HG03571 (cell line): ENCODE results near the gene MYO19.

ENCODE experiments used
- ATAC-seq: cut with Tn5 transposase; IDR thresholded peaks from one replicate; pipeline ENCODE4 v1.9.1; 2021; ENCODE audit not compliant: unreplicated experiment

The MYO19 gene

GRCh38 chr17:36534840-36535668 is at the start of gene MYO19, which contains the start of gene PIGW:
Gene MYO19, minus strand, starts transcription at chr17:36534868. Its CDS starts 2,330 bp downstream, at chr17:36532538.
Gene PIGW, plus strand, starts transcription at chr17:36534987. Its CDS starts 2,115 bp downstream, at chr17:36537102.
- peak; percentile 51 for ATAC-seq

GRCh38 chr17:36583787-36584186 is 49.1 kb upstream of the MYO19 start:
- ATAC-seq = no peak

- no peak for ATAC-seq
Measured at GRCh38 chr17:36578671-36579070, 44.0 kb upstream of the MYO19 start.

GRCh38 chr17:36576793-36577192 is 42.1 kb upstream of the MYO19 start:
- ATAC-seq = no peak

GRCh38 chr17:36575028-36575427 is 40.4 kb upstream of the MYO19 start:
- no peak for ATAC-seq

- no peak for ATAC-seq
Measured at GRCh38 chr17:36566081-36566480, 31.4 kb upstream of the MYO19 start.

GRCh38 chr17:36553459-36553858 is 18.8 kb upstream of the MYO19 start:
- ATAC-seq = no peak

GRCh38 chr17:36550491-36551417 is 16.1 kb upstream of the MYO19 start:
- ATAC-seq = no peak

GRCh38 chr17:36547776-36548175 is 13.1 kb upstream of the MYO19 start:
- no peak for ATAC-seq

- no peak for ATAC-seq
Measured at GRCh38 chr17:36546418-36547093, 11.9 kb upstream of the MYO19 start.

- peak; percentile 48 for ATAC-seq
Measured at GRCh38 chr17:36545465-36546417, 11.1 kb upstream of the MYO19 start.

GRCh38 chr17:36545077-36545464 is 10.4 kb upstream of the MYO19 start:
- ATAC-seq = peak; percentile 45

GRCh38 chr17:36544307-36545076 is 9.8 kb upstream of the MYO19 start, which contains the start of gene GGNBP2:
Gene GGNBP2, plus strand, starts transcription at chr17:36544919. Its CDS starts 806 bp downstream, at chr17:36545725.
- ATAC-seq = peak; percentile 52

GRCh38 chr17:36544044-36544306 is 9.3 kb upstream of the MYO19 start:
- ATAC-seq = no peak

- no peak for ATAC-seq
Measured at GRCh38 chr17:36542755-36543154, 8.1 kb upstream of the MYO19 start.

- ATAC-seq = no peak
Measured at GRCh38 chr17:36540696-36541095, 6.0 kb upstream of the MYO19 start.

- no peak for ATAC-seq
Measured at GRCh38 chr17:36535669-36536081, 1.0 kb upstream of the MYO19 start.

- ATAC-seq = peak; percentile 24
Measured at GRCh38 chr17:36533935-36534839, 481 bp downstream of the MYO19 start.
